Activated naive CD4-positive, alpha-beta T cell treated with anti-CD3 and anti-CD28 coated beads, Interleukin-2, amount 50 U/mL, for 24 hours (primary cell): Measurements from ENCODE around the gene HES7.

Experiments used
- H3K27ac Mint-ChIP-seq: one replicate; pipeline ENCODE4 v1.8.0; 2021; ENCODE audit warnings: mild to moderate bottlenecking, mixed read lengths
- H3K27me3 Mint-ChIP-seq: one replicate; pipeline ENCODE4 v1.8.0; 2021; ENCODE audit warnings: mixed read lengths
- H3K36me3 Mint-ChIP-seq: one replicate; pipeline ENCODE4 v1.8.0; 2021; ENCODE audit warnings: mixed read lengths
- H3K4me1 Mint-ChIP-seq: one replicate; pipeline ENCODE4 v1.8.0; 2021; ENCODE audit warnings: mixed read lengths
- H3K4me3 Mint-ChIP-seq: one replicate; pipeline ENCODE4 v1.8.0; 2021; ENCODE audit warnings: mild to moderate bottlenecking, mixed read lengths
- H3K9me3 Mint-ChIP-seq: one replicate; pipeline ENCODE4 v1.8.0; 2021; ENCODE audit warnings: mixed read lengths

HES7 gene

GRCh38 chr17:8159032-8159400, 35.1 kb upstream of the HES7 start:
- Mint-ChIP-seq H3K4me1 (peaks cover 45% of the 10 kb centered on the region), H3K27me3 (no peaks in the 10 kb centered on the region), H3K4me3 (peak overlapping the region; percentile 70), H3K36me3 (no peaks in the 10 kb centered on the region), H3K27ac (peak overlapping the region; percentile 73), H3K9me3 (no peaks in the 10 kb centered on the region)

- Mint-ChIP-seq H3K4me1 (peaks cover 39% of the 10 kb centered on the region), H3K36me3 (no peaks in the 10 kb centered on the region), H3K27ac (peak overlapping the region; percentile 73), H3K27me3 (no peaks in the 10 kb centered on the region), H3K9me3 (no peaks in the 10 kb centered on the region), H3K4me3 (peak overlapping the region; percentile 70)
These were observed 34.5 kb upstream of the HES7 start for GRCh38 chr17:8158267-8159031.

- Mint-ChIP-seq H3K4me3 (no peak overlapping the region), H3K27me3 (no peaks in the 10 kb centered on the region), H3K9me3 (no peaks in the 10 kb centered on the region), H3K4me1 (peaks cover 36% of the 10 kb centered on the region), H3K27ac (no peak overlapping the region), H3K36me3 (peaks cover 1% of the 10 kb centered on the region)
These were observed 32.5 kb upstream of the HES7 start for GRCh38 chr17:8156246-8156992.

GRCh38 chr17:8155996-8156245, 32.0 kb upstream of the HES7 start:
- H3K27me3 Mint-ChIP-seq = no peaks in the 10 kb centered on the region
- H3K4me1 Mint-ChIP-seq = peaks cover 35% of the 10 kb centered on the region
- H3K36me3 Mint-ChIP-seq = peaks cover 1% of the 10 kb centered on the region
- no peak overlapping the region for H3K27ac Mint-ChIP-seq
- H3K9me3 Mint-ChIP-seq = no peaks in the 10 kb centered on the region
- H3K4me3 Mint-ChIP-seq = no peak overlapping the region

- Mint-ChIP-seq H3K36me3 (peaks cover 1% of the 10 kb centered on the region), H3K9me3 (no peaks in the 10 kb centered on the region), H3K4me3 (no peak overlapping the region), H3K27ac (no peak overlapping the region), H3K4me1 (peaks cover 35% of the 10 kb centered on the region), H3K27me3 (no peaks in the 10 kb centered on the region)
These were observed 31.5 kb upstream of the HES7 start for GRCh38 chr17:8155231-8155995.

- H3K4me1 Mint-ChIP-seq = peaks cover 35% of the 10 kb centered on the region
- H3K27me3 Mint-ChIP-seq = no peaks in the 10 kb centered on the region
- H3K9me3 Mint-ChIP-seq = no peaks in the 10 kb centered on the region
- H3K36me3 Mint-ChIP-seq = peaks cover 1% of the 10 kb centered on the region
- H3K4me3 Mint-ChIP-seq = no peak overlapping the region
- no peak overlapping the region for H3K27ac Mint-ChIP-seq
These were observed 30.8 kb upstream of the HES7 start for GRCh38 chr17:8154608-8155155.

- H3K27me3 Mint-ChIP-seq = no peaks in the 10 kb centered on the region
- peaks cover 1% of the 10 kb centered on the region for H3K36me3 Mint-ChIP-seq
- H3K27ac Mint-ChIP-seq = no peak overlapping the region
- H3K4me3 Mint-ChIP-seq = no peak overlapping the region
- H3K4me1 Mint-ChIP-seq = peaks cover 33% of the 10 kb centered on the region
- no peaks in the 10 kb centered on the region for H3K9me3 Mint-ChIP-seq
These were observed 30.2 kb upstream of the HES7 start for GRCh38 chr17:8153957-8154607.

- H3K36me3 Mint-ChIP-seq = peaks cover 2% of the 10 kb centered on the region
- H3K9me3 Mint-ChIP-seq = no peaks in the 10 kb centered on the region
- H3K27me3 Mint-ChIP-seq = no peaks in the 10 kb centered on the region
- peak overlapping the region; percentile 88 for H3K4me3 Mint-ChIP-seq
- H3K4me1 Mint-ChIP-seq = peaks cover 28% of the 10 kb centered on the region
- no peak overlapping the region for H3K27ac Mint-ChIP-seq
These were observed 29.6 kb upstream of the HES7 start for GRCh38 chr17:8153525-8153956.

- Mint-ChIP-seq H3K27me3 (no peaks in the 10 kb centered on the region), H3K4me3 (peak overlapping the region; percentile 88)
These were observed 29.1 kb upstream of the HES7 start for GRCh38 chr17:8153031-8153451.

GRCh38 chr17:8152112-8152775, 28.3 kb upstream of the HES7 start, which contains the start of gene PER1:
PER1 (minus strand) TSS chr17:8152404; CDS start chr17:8150706, 1,698 bp downstream.
- H3K27ac Mint-ChIP-seq = peak within 1 kb of the TSS; percentile 83
- H3K27me3 Mint-ChIP-seq = no peaks in the 10 kb centered on the region
- peak within 1 kb of the TSS; percentile 88 for H3K4me3 Mint-ChIP-seq
- H3K4me1 Mint-ChIP-seq = peaks cover 25% of the 10 kb centered on the region
- H3K9me3 Mint-ChIP-seq = no peaks in the 10 kb centered on the region
- H3K36me3 Mint-ChIP-seq = peaks cover 8% of the 10 kb centered on the region

More at GRCh38 chr17:8153031-8153451, 29.1 kb upstream of the HES7 start:
- H3K36me3 Mint-ChIP-seq = peaks cover 6% of the 10 kb centered on the region
- no peaks in the 10 kb centered on the region for H3K9me3 Mint-ChIP-seq
- H3K4me1 Mint-ChIP-seq = peaks cover 25% of the 10 kb centered on the region
- no peak overlapping the region for H3K27ac Mint-ChIP-seq

GRCh38 chr17:8151641-8152111, 27.8 kb upstream of the HES7 start:
- H3K27me3 Mint-ChIP-seq = no peaks in the 10 kb centered on the region
- H3K4me3 Mint-ChIP-seq = peak overlapping the region; percentile 88
- H3K27ac Mint-ChIP-seq = peak overlapping the region; percentile 83
- H3K36me3 Mint-ChIP-seq = peaks cover 10% of the 10 kb centered on the region
- peaks cover 29% of the 10 kb centered on the region for H3K4me1 Mint-ChIP-seq
- no peaks in the 10 kb centered on the region for H3K9me3 Mint-ChIP-seq

GRCh38 chr17:8151120-8151640, 27.3 kb upstream of the HES7 start:
- H3K36me3 Mint-ChIP-seq = peaks cover 15% of the 10 kb centered on the region
- H3K27ac Mint-ChIP-seq = peak overlapping the region; percentile 83
- H3K4me1 Mint-ChIP-seq = peaks cover 32% of the 10 kb centered on the region
- H3K9me3 Mint-ChIP-seq = no peaks in the 10 kb centered on the region
- peak overlapping the region; percentile 88 for H3K4me3 Mint-ChIP-seq
- H3K27me3 Mint-ChIP-seq = no peaks in the 10 kb centered on the region

- Mint-ChIP-seq H3K9me3 (no peaks in the 10 kb centered on the region), H3K36me3 (peaks cover 16% of the 10 kb centered on the region), H3K27ac (peak overlapping the region; percentile 84), H3K4me1 (peaks cover 32% of the 10 kb centered on the region), H3K27me3 (no peaks in the 10 kb centered on the region), H3K4me3 (peak overlapping the region; percentile 88)
These were observed 26.6 kb upstream of the HES7 start for GRCh38 chr17:8150194-8151119.
